GM12891 (cell line): Measurements from ENCODE around the gene GSTM3.

Experiments used
- PAX5 ChIP-seq: IDR thresholded peaks from 2 replicates; pipeline ENCODE4 v1.6.1; 2011; ENCODE audit warnings: low read length, moderate library complexity, mild to moderate bottlenecking; ENCODE audit not compliant: insufficient read depth, severe bottlenecking
- POLR2A ChIP-seq: IDR thresholded peaks from 2 replicates; pipeline ENCODE4 v1.6.1; 2011; ENCODE audit warnings: low read depth, low read length, control low read depth
- POLR2AphosphoS5 ChIP-seq: IDR thresholded peaks from 2 replicates; pipeline ENCODE4 v1.6.1; 2011; ENCODE audit warnings: low read depth, low read length, control low read depth
- POU2F2 ChIP-seq: IDR thresholded peaks from 2 replicates; pipeline ENCODE4 v1.6.1; 2011; ENCODE audit warnings: low read depth, mild to moderate bottlenecking, control low read depth, low read length, moderate library complexity
- SPI1 ChIP-seq: IDR thresholded peaks from 2 replicates; pipeline ENCODE4 v1.6.1; 2011; ENCODE audit warnings: low read depth, low read length, control low read depth
- TAF1 ChIP-seq: IDR thresholded peaks from 2 replicates; pipeline ENCODE4 v1.6.1; 2011; ENCODE audit warnings: low read depth, low read length, control low read depth

DNA sequence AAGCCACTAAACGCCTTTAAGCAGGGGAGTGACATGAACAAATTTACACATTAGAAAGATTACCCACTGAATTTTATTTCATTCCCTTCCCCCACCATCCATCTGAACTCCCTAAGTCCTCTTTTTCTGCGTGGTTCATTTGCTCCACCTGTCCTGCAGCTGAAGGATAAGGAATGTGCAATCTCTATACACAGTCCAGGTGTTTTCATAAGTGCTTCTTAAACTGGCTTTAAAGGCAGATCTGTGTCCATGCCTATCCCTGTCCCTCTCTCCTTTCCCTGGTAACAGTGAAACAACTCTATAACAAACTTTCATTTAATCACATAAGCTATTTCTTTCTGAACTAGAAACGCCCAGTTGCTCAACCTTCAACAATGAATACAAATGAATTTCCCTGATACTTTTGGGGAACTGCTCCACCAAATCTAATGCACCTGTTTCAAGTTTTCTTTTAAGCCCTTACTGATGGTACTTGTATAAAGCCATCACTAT, 8.4 kb downstream of the GSTM3 start:
- TF ChIP-seq TAF1 (no peak), POLR2A (no peak), POLR2AphosphoS5 (no peak), SPI1 (no peak), PAX5 (no peak), POU2F2 (no peak)
